DMS79 treated with DMSO at 0.1 percent for 48 hours (cell line): ENCODE measurements around the gene LCNL1.
A peak's percentile ranks its signal among the peaks of the same experiment; 100 is the strongest.

ENCODE experiments used
- DNase-seq: peaks from one replicate; lab custom pipeline; 2025; lab: John Stamatoyannopoulos, UW

The LCNL1 gene

DNA sequence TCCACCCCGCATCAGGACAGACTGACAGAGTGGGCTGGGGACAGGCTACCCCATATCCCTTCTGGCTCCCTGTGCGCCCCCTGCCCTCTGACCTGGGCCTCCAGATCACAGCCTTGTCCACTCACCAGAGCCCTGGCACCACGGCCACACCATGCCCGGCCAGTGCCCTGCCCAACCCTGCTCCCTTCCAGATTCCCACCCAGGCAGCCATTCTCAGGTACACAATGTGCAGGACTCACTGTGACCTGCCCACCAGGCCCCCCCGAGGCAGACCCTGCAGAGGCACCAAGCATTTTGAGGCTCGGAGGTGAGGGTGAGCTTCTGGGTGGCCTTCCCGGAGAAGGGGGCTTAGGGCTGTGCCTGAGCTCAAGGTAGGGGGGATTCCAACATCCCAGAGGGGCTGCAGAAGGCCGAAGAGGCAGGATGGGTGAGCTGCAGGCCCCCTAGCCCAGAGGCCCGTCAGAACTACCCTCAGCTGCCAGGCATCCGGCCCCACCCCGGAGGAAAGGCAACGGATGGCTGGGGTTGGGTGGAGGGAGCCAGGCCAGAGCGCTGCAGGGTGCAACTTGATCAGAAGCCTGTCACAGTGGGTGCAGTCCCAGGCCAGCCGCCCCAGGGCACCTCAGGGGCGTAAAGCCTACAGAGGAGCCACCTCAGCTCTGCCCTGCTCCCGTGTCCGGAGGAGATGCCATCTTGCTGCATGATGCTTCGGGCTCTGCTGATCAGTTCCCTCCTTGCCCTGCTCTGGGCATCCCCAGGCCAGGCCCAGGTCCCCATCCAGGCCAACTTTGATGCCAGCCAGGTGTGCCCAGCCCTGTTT lies at the start of gene LCNL1:
LCNL1 (plus strand) TSS at position 762 of the 820 bp plus-strand sequence. CDS start 594 bp downstream, outside the sequence.
- DNase-seq = no peak

DNA sequence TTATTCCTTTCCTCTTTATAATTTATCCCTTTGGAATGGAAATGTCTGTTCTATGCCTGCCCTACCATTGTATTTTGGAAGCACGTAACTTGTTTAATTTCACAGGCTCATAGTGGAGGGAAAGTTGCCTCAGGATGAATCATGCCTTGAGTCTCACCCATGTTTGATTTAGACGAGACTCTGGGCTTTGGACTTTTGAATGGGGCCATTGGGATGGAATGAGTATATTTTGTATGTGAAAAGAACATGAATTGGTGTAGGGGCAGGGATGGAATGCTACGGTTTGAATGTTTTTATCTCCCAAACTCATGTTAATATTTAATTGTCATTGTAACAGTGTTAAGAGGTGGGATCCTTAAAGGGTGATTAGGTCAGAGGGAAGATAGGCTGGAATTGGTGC lies 48.5 kb upstream of the LCNL1 start:
- DNase-seq = no peak

DNA sequence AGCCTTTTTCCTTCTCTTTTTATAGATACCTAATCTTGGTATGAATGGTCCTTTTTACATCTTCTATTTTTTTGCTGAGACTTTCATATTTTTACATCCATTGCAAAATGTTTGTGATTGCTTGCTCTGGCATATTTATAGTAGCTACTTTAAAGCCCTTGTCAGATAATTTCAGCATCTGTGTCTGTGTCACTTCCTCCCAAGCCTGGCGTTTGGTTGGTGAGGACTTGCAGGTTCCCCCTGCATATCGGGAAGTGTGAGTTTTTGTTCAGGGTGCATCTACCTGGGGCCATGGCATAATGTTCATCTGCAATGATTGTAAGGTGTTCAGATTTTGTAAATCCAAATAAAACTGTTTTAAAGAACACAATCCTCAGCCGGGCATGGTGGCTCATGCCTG lies 47.1 kb upstream of the LCNL1 start:
- DNase-seq = no peak

DNA sequence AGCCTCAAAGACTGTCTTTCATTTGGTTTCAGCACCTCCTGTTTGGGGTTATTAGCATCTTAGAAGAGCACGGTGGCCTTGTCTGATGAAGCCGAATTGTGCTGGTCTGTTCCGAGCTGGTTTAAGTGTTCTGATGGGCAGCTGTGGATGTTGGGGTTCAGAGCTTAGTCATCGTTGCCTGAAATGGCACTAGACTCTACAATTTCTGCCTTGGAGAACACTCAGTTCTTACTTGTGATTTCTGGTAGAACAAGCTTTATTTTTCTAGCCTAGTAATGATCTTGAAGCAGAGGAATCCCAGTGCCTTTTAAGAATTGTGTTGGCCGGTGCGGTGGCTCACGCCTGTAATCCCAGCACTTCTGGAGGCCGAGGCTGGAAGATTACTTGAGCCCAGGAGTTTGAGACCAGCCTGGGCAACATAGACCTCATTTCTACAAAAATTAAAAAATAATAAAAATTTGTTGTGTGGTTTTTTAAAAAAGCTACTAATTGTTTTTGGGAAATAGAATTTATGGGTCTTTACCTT lies 46.1 kb upstream of the LCNL1 start:
- DNase-seq = no peak

DNA sequence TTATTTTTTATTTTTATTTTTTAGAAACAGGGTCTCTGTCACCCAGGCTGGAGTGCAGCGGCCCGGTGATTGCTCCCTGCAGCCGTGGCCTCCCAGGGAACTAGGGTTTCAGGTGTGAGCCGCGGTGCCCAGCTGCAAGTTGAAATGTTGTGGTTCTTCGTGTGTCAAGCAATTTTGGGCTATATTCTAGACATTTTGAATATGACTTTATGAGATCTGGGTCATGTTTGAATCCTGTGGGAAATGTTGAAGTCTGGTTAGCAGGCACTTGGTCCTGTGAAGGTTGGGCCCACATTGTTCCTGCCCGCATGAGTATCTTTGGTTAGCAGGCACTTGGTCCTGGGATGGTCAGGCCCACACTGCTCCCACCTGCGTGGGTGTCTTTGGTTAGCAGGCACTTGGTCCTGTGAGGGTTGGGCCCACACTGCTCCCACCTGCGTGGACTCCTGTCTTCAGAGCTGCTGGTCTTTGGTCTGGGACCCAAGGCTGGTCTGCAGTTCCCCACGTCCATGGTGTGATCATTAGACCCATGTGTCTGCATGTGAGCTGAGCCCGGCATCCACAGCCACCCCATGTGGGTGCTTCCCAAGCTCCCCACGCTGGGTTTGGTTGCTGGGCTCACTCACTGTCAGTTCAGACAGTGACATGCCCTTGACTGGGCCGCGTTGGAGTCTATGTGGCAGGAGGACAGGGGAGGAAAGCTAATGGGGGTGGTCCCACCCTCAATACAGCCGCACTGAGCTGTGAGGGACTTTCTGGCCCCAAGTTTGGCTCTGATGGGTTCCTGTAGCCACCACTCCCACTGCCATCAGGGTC lies 45.4 kb upstream of the LCNL1 start:
- no peak for DNase-seq

DNA sequence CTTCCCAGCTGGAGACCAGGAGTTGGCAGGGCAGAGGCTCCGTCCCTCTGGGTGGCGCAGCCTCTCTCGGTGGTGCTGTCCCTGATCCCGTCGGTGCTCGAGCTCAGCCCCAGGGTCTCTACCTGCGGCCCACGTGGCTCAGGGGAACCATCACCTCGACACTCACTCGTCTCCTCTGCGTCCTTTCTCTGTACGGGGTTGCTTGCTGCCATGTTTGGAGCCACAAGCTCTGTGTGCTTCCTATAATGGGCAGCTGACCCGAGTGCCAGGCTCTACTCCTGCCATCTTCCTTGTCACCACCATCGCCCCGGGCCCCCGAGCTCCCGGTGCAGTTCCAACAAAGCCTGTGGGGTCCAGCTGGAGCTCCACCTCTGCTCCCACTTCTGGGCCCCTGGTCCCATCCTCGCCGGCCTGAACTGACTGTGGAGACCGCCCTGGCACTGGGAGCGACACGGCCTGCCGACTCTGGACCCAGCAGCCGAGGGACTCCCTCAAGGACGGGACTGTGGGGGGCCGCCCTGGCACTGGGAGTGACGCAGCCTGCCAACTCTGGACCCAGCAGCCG lies 43.3 kb upstream of the LCNL1 start:
- DNase-seq = no peak

DNA sequence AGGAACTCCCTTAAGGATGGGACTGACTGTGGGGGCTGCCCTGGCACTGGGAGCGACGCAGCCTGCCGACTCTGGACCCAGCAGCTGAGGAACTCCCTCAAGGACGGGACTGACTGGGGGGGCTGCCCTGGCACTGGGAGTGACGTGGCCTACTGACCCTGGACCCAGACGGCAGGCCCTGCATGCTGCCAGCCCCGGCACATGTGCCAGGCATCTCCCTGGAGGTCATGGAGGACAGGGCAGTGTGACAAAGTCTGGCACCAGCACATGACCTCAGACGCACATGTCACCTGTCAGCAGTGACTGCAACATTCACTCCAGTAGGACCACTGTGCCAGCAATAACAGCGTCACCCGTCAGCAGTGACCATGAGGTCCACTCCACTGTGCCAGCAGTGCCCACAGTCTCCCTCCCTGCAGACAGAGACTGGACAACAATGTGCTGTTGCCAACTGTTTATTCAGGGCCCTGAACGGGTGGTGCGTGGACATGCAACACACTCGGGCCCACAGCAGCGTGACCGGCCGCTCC lies 42.7 kb upstream of the LCNL1 start:
- DNase-seq = no peak

DNA sequence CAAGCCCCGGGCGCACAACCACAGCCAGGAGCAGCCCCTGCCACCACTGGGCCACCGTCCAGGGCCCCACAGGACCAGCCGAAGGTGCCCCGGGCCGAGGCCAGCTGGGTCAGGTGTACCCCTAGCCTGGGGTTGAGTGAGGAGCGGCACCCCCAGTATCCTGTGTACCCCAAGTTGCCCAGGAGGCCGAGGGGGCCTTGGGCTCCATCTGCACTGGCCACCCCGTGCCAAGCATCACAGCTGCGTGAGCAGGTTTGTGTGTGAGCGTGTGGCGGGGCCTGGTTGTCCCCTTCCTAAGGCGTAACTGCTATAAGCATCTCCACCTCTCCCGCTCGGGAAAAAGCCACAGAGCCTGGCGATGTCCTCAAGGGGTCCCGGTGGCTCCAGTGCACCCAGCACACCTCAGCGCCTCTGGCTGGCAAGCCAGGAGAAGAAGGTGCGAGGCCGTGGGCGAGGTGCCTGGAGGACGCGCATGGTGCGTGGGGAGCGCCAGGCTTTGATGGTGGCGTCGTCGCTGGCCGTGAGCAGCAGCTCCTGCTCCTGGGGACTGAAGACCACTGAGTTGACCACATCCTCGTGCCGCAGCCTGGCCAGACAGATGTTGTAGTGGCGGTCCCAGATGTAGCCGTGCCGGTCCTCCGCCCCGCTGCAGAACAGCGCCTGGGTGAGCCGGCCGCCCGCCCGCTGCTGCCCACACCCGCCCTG lies 42.1 kb upstream of the LCNL1 start:
- no peak for DNase-seq

DNA sequence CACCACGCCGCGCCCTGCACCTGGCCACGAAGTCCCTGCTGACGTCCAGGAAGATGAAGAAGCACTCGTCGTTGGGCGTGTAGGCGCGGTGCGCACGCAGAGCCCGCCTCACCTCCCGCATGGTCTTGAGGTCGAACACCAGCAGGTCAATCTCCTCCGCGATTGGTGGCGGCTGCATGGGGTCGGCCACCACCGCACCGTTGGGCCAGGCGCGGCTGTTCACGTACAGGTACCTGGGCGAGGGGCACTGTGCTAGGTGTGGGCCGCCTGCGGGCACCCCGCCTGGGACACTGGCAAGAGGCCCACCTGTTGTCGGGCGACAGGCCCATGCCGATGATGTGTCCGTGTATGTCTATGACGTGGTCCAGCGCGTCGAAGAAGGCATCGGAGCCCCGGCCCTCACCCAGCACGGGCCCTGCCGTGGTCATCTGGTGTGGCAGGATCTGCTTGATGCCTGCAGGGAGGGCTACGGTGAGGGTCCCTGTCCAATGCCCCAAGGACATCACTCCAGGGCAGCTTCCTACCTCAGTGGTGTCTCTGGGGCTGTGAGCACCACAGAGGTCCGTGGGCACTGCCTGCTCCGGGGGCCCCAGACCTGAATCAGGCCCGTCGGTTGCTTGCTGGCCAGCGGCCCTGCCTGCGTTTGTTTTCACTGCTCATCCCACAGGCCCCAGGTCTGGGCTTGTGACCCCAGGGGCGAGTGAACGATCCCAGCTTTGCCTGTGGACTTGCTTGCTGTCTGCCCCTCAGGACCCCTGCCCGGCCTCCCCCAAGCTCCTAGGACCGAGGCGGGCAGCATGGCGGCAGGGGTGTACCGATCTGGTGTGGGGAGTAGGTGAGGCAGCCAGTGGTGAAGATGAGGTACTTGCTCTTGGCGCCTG lies 41.3 kb upstream of the LCNL1 start:
- DNase-seq = no peak

DNA sequence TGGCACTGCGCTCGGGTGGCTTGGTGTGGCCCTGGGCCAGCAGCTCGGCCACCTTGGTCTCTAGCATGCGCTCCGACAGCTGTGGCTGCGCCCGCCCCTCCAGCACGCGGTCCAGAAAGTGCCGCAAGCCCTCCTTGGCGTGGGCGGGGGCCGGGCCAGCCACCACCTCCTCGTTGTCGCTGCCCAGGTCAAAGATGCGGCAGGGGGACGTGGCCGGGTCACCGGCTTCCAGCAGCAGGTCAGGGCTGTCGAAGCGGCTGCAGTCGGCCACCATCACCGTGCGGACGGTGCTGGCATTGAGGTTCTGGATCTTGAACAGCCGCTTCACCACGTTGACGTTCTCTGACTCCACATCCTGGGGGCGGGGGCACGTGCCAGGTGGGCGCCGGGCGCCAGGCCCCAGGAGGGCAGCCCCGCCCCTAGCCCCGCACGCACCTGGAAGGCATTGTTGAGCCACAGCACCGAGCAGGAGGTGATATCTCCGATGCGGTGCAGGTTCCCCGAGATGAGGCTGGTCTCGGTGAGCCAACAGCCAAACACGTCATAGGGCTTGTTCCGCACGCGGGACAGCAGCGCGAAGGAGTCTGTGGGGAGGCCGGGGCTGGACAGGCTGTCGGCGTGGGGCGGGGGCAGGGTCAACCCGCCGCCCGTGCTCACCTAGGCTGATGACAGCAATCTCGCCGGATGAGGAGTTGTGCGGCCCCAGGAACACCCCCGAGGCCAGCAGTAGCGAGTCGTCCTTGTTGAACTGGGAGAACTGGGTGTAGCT lies 40.5 kb upstream of the LCNL1 start:
- DNase-seq = no peak

DNA sequence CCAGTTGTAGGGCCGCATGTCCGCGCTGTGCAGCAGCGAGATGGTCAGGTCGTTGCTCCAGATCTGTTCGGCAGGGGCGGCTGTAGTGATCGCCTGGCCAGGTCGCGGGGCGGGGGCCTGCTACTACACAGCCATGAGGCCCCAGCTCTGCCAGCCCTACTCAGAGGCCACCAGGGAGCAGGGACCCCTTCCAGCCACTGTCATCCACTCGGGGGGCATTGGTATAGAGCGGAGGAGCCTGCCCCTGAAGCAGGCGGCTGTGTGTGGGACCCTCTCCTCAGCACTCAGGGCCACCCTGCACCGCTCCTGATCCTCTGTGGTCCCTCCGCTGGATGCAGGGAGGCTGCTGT lies 39.9 kb upstream of the LCNL1 start:
- no peak for DNase-seq

DNA sequence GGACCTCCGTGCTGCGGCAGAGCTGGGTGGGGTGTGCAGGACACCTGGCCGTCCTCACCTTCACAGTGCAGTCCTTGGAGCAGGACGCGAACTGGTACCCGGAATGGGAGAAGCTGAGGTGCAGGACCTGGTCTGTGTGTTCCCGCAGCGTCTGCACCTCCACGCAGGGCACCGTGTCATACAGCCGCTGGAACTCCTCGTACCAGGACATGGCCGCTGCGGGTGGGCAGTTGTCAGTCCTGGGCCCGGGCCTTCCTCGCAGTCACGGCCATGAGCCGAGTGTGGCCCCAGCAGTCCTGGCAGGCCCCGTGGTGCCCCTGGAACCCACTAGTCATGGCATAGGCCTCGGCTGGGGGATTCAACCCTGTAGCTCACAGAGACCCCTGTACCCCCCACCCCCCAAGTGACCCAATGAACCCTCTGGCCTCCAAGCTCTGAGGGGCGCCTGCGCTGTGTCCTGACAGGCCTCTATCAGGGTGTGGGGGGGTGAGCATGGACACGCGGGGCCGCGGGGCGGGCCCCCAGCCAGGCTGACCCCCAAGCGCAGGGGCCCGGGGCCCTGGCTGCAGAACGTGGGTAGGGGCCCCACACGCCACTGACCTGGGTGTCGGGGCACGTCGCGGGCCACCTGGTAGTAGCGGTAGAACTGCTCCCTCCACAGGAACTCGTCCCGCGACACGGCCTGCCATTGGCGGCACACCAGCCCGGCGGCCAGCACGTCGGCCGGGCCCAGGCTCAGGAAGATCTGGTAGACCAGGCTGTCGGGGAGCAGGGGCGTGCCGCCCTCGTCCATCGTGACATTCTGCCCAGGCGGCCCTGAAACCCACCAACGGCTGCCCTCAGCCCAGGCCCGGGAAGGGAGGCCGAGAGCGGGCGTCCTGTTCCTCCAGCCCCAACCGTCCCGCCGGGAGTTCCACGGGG lies 39.2 kb upstream of the LCNL1 start:
- DNase-seq = no peak

DNA sequence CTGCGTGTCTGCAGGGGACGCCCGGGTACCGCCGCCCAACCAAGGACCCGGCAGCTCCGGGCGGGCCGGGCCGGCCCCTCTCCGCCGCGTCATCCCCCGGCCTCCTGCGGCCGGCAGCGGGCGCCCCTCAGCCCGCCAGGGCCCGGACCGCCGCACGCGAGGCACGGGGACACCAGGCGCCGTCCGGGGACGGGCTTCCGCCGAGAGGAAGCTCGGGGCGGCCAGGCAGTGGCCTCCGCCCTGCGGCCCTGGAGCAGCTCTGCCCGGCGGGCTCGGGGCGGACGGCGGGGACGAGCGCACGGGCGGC lies 38.6 kb upstream of the LCNL1 start:
- DNase-seq = no peak

DNA sequence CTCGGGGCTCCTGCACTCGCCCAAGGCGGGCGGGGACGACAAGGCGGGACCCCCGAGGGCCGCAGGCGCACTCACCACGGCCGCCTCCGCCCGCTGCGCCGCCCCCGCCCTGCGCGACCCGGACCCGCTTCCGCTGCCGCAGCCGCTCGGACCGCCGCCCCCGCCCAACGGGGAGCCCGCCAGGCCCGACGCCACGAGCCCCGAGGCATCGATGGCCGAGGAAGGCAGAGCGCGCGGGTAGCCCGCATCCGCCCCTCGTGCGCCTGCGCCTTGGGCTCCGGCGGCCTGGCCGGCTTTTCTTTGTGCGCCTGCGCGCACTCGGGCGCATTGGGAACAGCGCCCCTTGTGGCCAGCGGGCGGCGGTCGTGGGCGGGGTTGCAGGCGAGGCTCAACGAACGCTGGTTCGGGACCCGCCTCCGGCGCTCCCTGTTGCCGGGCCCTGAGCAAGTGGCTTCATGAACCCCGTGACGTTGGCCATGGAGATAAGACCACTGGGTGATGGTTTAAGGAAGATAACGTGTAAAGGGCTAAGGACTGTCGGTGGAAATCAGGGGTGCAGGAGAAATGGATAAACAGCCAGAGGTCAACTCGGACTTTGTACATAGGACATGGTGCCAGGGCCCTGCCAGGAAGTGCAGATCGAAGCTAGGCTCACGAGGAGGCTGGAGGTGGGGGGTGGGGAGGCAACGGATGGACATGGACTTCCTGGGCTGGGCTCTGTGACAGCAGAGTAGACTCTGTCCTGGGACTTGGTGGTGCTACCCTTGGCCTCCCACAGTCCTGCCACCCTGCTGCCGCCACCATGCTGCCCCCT lies 38.1 kb upstream of the LCNL1 start, which contains the start of the genes C8G and FBXW5:
C8G (plus strand) TSS at position 725 of the 814 bp plus-strand sequence; CDS start at position 803, 78 bp downstream.
FBXW5 (minus strand) TSS at position 220 of the 814 bp plus-strand sequence. CDS start 655 bp downstream, outside the sequence.
- DNase-seq = peak; percentile 89

DNA sequence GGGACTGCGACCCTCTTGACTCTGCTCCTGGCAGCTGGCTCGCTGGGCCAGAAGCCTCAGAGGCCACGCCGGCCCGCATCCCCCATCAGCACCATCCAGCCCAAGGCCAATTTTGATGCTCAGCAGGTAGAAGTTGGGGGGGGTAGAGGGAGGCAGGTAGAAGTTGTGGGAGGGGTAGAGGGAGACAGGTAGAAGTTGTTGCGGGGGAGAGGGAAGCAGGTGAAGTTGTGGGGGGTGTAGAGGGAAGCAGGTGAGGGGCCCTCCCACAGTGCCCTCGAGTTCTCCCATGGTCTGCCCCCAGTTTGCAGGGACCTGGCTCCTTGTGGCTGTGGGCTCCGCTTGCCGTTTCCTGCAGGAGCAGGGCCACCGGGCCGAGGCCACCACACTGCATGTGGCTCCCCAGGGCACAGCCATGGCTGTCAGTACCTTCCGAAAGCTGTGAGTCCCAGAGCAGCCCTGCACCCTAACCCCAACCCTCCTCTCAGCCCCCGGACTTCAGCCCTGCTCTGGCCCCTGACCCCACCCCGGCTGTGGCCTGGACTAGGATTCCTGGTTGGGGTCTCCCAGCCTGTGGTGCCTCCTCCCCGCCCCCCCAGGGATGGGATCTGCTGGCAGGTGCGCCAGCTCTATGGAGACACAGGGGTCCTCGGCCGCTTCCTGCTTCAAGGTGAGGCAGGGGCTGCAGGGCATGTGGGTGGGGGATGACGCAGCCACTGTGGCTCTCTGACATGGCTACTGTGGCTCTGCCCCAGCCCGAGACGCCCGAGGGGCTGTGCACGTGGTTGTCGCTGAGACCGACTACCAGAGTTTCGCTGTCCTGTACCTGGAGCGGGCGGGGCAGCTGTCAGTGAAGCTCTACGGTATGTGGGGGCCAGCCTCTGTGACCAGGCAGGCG lies 37.2 kb upstream of the LCNL1 start:
- no peak for DNase-seq

DNA sequence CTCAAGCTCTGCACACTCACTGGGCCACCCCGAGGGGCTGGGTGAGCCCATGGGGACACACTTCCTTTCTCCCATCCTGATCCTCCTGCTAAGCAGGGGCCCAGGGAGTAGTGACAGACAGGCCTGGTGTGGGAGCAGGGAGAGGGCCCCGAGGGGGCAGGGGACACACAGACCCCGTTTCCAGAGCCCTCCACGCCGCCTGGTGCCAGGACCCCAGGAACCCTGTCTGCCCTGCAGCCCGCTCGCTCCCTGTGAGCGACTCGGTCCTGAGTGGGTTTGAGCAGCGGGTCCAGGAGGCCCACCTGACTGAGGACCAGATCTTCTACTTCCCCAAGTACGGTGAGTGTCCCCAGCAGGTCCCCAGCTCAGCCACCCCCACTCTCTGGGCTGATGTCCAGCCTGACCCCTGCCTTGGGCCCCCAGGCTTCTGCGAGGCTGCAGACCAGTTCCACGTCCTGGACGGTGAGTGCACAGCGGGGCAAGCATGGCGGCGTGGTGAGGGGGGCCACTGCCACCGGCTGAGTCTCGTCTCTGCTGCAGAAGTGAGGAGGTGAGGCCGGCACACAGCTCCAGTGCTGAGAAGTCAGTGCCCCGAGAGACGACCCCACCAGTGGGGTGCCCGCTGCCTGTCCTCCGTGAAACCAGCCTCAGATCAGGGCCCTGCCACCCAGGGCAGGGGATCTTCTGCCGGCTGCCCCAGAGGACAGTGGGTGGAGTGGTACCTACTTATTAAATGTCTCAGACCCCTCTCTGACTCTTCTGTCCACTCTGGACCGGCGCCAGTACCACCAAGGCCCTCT lies 36.4 kb upstream of the LCNL1 start:
- DNase-seq = no peak
